Activated CD4-positive, alpha-beta T cell treated with anti-CD3 and anti-CD28 coated beads, Interleukin-2, amount 10 ng/mL, durations not matched to agents 7 days and 5 days (primary cell): ENCODE results near the gene PPM1L. TPM values are rescaled to one million over a fixed set of nuclear protein-coding genes. Genes with fewer than 3 reads are reported as not detected.
A peak's percentile ranks its signal among the peaks of the same experiment; 100 is the strongest.
"Not testable (repeated sequence)": the region's sequence is repeated elsewhere in the genome, so short reads cannot be mapped to it uniquely, and the experiment has no call there.

ENCODE experiments used
- CTCF ChIA-PET: fragments of 350-600 bp; sonication (Branson Sonifier 250); formaldehyde crosslinking; loops from one replicate; lab custom pipeline; 2021; ENCODE audit warnings: antibody characterized with exemption; lab: Charles Lee
- POLR2A ChIA-PET: fragments of 350-600 bp; sonication (Branson Sonifier 250); formaldehyde crosslinking; loops from one replicate; lab custom pipeline; 2021; ENCODE audit warnings: antibody characterized with exemption; lab: Charles Lee
- DNase-seq: peaks from one replicate; pipeline ENCODE4 v3.0.0-alpha.2; 2020
- H3K27ac Mint-ChIP-seq: one replicate; pipeline ENCODE4 v1.8.0; 2021; ENCODE audit warnings: mild to moderate bottlenecking, moderate library complexity, mixed read lengths
- H3K27me3 Mint-ChIP-seq: one replicate; pipeline ENCODE4 v1.8.0; 2021; ENCODE audit warnings: mixed read lengths
- H3K36me3 Mint-ChIP-seq: one replicate; pipeline ENCODE4 v1.8.0; 2021; ENCODE audit warnings: low read depth, mixed read lengths
- H3K4me1 Mint-ChIP-seq: one replicate; pipeline ENCODE4 v1.8.0; 2021; ENCODE audit warnings: mixed read lengths
- H3K4me3 Mint-ChIP-seq: one replicate; pipeline ENCODE4 v1.8.0; 2021; ENCODE audit warnings: mild to moderate bottlenecking, moderate library complexity, mixed read lengths
- H3K9me3 Mint-ChIP-seq: one replicate; pipeline ENCODE4 v1.8.0; 2021; ENCODE audit warnings: mixed read lengths
- total RNA-seq, 2 experiments: library from RNA; stranded (reverse); gene quantifications; one replicate each; pipeline ENCODE4 v1.2.3, GENCODE V29; 2021

Gene PPM1L
- total RNA-seq, 2 experiments from 2014 or later: 5.4 to 5.8 TPM

DNA sequence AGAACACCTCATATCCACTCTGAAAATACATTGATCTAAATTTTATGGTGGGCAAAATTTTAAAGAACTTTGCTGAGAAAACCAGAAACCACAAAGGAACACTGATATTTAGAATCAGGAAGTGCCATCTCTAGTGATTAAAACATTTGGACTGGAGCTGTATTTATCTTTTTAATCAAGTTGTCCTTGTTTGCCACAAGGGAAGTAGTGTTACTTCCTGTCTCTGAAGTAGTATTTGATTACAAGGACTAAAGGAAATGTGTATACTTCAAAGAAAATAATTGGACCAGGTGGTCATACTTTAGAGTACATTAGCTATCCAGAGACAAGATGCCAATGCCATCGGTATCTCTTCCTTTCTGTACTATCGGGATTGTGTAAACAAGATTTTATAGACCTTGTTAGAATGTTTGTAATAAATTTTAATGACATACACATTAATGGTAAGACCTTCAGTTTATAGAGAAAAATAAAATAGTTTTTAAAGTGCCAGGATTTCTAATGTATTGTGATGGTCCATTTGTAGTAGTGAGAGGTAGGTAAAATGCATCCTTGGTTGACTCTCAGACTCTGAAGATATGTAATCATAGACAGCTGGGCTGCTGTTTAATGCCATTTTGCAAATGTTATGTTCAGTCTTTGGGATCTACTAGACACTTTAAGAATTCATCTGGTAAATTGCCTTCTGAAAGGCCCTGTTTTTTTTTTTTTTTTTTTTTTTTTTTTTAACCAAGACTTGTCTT lies 217.2 kb downstream of the PPM1L start:
- ChIA-PET POLR2A (no interaction called here), CTCF (no interaction called here)
- no peaks in the 10 kb centered on the region for H3K36me3 Mint-ChIP-seq
- no peak overlapping the region for H3K27ac Mint-ChIP-seq
- peaks cover 6% of the 10 kb centered on the region for H3K4me1 Mint-ChIP-seq
- no peak overlapping the region for H3K4me3 Mint-ChIP-seq
- peaks cover 3% of the 10 kb centered on the region for H3K27me3 Mint-ChIP-seq
- no peak for DNase-seq
- no peaks in the 10 kb centered on the region for H3K9me3 Mint-ChIP-seq

DNA sequence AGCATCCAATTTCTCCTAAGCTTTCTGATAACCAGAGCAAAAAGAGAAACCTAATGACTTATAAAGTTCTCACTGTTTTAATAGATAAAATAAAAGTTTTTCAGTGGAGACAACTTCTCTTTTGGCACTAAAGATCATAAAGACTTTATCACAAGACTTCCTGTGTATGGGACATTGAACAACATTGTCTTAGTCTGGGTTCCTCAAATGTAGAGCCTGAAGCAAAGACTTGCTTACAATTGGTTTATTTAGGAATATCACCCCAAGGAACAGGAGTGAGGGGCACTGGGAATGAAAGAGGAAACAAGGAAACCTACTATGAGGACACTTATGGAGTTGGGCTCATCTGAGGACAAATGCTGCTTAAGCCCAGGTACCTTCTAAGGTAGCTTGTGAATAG lies 221.7 kb downstream of the PPM1L start:
- H3K27ac Mint-ChIP-seq: no peak overlapping the region
- peaks cover 7% of the 10 kb centered on the region for H3K9me3 Mint-ChIP-seq
- H3K4me1 Mint-ChIP-seq: peaks cover 22% of the 10 kb centered on the region
- POLR2A ChIA-PET: no interaction called here
- no peak for DNase-seq
- H3K4me3 Mint-ChIP-seq: no peak overlapping the region
- no peaks in the 10 kb centered on the region for H3K36me3 Mint-ChIP-seq
- CTCF ChIA-PET: no interaction called here
- peaks cover 3% of the 10 kb centered on the region for H3K27me3 Mint-ChIP-seq

DNA sequence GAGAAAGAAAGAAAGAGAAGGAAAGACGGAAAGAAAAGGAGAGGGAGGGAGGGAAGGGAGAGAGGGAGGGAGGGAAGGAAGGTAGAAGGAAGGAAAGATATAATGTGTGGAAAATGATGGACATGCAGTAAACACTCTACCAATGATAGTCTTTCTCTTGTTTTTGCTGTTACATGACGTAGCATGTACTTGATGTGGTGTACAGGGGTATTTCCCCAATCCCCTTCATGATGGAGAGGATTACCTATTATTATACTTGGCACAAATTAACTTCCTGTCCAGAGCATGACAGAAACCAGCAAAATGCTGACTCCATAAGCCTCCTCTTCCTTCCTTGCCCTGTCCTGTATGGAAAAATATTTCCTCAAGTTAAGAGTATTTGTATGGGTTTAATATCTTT lies 224.7 kb downstream of the PPM1L start:
- CTCF ChIA-PET: interaction anchor here (0.6 kb wide), 1 partner anchor 884 kb away, joined by 4 read pairs; no protein-coding TSS in a partner anchor
- POLR2A ChIA-PET: no interaction called here
- Mint-ChIP-seq H3K4me3 (no peak overlapping the region), H3K36me3 (no peaks in the 10 kb centered on the region), H3K27me3 (peaks cover 3% of the 10 kb centered on the region), H3K4me1 (peaks cover 17% of the 10 kb centered on the region), H3K27ac (no peak overlapping the region), H3K9me3 (peaks cover 11% of the 10 kb centered on the region)
- no peak for DNase-seq

DNA sequence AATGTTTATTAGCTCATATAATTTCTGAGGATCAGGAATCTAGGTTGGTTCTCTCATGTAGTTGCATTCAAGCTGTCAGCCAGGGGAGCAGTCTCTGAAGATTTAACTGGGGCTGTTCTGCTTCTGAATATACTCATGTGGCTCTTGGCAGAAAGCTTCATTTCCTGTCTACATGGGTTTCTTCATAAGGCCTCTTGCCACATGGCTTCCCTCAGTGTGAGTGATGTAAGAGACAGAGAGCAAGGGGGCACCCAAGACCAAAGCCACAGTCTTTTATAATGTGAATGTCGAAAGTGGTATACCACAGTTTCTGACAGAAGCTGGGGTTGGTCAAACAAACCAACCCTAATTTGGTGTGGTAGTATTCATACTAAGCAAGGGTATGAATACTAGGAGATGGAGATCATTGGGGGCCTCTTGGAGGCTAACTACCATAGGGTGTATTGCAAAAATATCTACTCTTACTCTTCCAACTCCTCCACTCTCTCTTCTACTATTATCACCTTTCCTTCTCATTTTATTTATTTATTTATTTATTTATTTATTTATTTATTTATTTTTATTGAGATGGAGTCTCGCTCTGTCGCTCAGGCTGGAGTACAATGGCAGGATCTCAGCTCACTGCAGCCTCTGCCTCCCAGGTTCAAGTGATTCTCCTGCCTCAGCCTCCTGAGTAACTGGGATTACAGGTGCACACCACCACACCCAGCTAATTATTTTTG lies 225.3 kb downstream of the PPM1L start:
- Mint-ChIP-seq H3K4me1 (peaks cover 17% of the 10 kb centered on the region), H3K27me3 (peaks cover 3% of the 10 kb centered on the region), H3K27ac (no peak overlapping the region), H3K36me3 (no peaks in the 10 kb centered on the region), H3K9me3 (peaks cover 11% of the 10 kb centered on the region), H3K4me3 (no peak overlapping the region)
- CTCF ChIA-PET: interaction anchor here (0.6 kb wide), 1 partner anchor 883 kb away, joined by 4 read pairs; no protein-coding TSS in a partner anchor
- POLR2A ChIA-PET: no interaction called here
- peak; percentile 23 for DNase-seq

DNA sequence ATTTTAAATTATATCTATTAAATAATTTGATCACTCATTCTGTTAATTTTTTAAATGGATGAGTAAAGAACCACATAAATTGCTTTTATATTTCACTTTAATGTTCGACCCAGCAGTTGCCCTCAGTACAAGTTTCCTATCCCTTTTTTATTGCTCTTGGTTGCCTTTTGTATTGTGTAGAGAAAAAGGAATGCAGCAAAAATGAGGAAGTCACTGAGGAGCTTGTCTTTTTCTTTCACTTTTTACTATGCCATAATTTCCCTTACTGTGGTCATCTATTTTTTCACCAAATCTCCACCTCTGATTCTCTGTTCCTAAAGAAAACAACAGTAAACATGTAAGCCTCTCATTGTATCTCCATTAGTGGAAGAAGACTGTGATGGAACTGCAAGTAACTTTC lies 226.5 kb downstream of the PPM1L start:
- CTCF ChIA-PET: interaction anchor here (1.4 kb wide), 1 partner anchor 14 kb away, joined by 3 read pairs; no protein-coding TSS in a partner anchor
- Mint-ChIP-seq H3K4me3 (no peak overlapping the region), H3K9me3 (peaks cover 11% of the 10 kb centered on the region), H3K36me3 (no peaks in the 10 kb centered on the region), H3K4me1 (peaks cover 17% of the 10 kb centered on the region), H3K27me3 (no peaks in the 10 kb centered on the region), H3K27ac (no peak overlapping the region)
- DNase-seq: no peak
- POLR2A ChIA-PET: no interaction called here

DNA sequence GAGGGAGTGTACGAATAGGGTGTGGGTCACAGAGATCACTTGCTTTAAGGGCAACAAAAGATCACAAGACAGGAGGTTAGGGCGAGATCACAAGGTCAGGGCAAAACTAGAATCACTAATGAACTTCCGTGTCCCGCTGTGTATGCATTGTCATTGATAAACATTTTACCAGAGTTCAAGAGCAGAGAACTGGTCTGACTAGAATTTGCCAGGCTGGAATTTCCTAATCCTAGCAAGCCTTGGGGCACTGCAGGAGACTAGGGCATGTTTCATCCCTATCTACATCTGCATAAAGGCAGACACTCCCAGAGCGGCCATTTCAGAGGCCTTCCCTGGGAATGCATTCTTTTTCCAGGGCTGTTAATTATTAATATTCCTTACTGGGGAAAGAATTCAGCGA lies 227.9 kb downstream of the PPM1L start:
- Mint-ChIP-seq H3K4me1 (peaks cover 17% of the 10 kb centered on the region), H3K9me3 (peaks cover 11% of the 10 kb centered on the region)
- H3K27me3 Mint-ChIP-seq, H3K27ac Mint-ChIP-seq, H3K4me3 Mint-ChIP-seq, POLR2A ChIA-PET, H3K36me3 Mint-ChIP-seq, CTCF ChIA-PET, DNase-seq: not testable (repeated sequence)

DNA sequence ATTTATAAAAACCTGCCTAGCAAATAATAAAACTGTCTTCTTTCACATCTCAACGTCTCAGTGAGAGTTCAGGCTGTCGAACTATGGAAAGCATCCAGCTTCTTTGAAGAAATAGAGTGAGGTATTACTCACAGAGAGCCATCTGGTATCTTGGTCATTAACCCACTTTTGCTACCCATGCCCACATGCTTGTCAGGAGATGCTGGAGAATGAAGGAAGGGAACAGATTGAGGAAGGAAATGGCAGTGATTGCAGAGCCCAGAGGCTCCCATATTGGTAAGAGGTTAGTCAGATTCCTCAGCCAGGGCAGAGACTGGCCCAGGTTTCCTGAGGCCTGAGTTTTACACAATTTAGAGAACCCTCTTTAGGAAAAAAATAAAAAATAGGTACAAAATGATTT lies 230.0 kb downstream of the PPM1L start:
- no peak for DNase-seq
- Mint-ChIP-seq H3K4me1 (peaks cover 8% of the 10 kb centered on the region), H3K4me3 (no peak overlapping the region), H3K27ac (no peak overlapping the region), H3K9me3 (peaks cover 8% of the 10 kb centered on the region), H3K36me3 (no peaks in the 10 kb centered on the region), H3K27me3 (no peaks in the 10 kb centered on the region)
- CTCF ChIA-PET: no interaction called here
- POLR2A ChIA-PET: no interaction called here

DNA sequence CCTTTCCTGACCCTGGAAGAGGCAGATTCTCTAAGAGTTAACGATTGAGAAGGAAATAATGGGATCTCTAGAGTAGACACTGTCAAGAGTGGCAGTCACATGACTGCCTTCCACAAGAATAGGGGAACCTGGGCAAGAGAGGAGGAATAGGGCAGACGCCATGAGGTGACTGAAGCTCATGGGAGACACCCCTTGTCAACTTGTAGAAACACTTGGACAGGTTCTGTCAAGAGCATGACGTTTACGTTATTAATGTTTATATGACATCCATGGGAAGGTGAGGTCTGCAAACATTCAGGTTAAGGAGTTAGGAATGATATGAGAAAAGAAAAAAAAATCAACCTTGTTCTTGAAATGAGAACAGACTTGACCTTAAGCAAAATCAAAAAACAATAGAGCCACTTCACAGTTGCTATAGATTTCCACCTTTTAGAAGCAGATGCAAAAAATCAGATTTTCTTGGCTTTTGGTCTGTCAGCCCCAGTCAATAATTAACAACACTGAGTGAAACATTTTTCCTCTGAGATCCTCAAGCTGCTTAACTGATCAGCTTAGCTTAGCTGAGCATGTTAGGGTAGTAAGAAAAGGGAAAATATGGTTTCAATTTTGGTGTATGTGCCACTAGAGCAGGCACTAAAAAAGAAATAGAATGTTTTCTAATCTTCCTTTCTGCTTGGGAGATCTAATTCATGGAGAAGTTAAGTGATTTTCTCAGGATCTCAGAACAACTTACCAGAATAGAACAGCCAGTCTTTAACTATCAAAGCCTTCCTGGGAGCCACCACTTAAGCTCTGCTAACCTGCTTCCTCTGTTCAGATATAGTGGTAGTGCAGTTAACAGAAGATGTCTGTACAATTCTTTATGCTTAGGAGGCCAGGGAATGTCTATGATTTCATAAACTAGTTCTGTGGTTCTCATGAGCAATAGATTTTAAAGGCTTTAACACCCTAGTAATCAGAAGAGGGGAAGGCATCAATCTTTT lies 232.2 kb downstream of the PPM1L start:
- H3K36me3 Mint-ChIP-seq: no peaks in the 10 kb centered on the region
- no peak for DNase-seq
- no peak overlapping the region for H3K27ac Mint-ChIP-seq
- H3K27me3 Mint-ChIP-seq: no peaks in the 10 kb centered on the region
- ChIA-PET POLR2A (no interaction called here), CTCF (no interaction called here)
- H3K4me3 Mint-ChIP-seq: no peak overlapping the region
- H3K4me1 Mint-ChIP-seq: no peaks in the 10 kb centered on the region
- peaks cover 4% of the 10 kb centered on the region for H3K9me3 Mint-ChIP-seq

DNA sequence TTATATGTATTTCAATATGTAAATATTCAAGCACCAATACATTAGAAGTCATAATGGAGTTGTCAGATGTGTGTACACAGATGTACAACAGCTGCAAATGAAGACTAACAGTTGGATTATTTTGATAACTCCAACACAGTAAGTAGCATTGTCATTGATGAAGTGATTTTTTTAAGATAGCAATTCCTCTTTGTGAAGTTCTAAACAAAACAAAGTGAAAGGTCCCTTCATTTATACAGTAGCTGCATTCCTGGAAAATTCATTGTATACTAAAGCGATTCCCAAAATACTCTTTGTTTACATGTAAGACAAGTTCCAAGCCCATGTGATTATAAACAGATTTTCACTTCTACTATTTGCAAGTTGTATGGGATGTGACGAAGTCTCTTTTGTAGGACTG lies 234.4 kb downstream of the PPM1L start:
- POLR2A ChIA-PET: no interaction called here
- Mint-ChIP-seq H3K27ac (no peak overlapping the region), H3K9me3 (no peaks in the 10 kb centered on the region), H3K27me3 (no peaks in the 10 kb centered on the region), H3K36me3 (no peaks in the 10 kb centered on the region), H3K4me3 (no peak overlapping the region), H3K4me1 (no peaks in the 10 kb centered on the region)
- CTCF ChIA-PET: no interaction called here
- no peak for DNase-seq

DNA sequence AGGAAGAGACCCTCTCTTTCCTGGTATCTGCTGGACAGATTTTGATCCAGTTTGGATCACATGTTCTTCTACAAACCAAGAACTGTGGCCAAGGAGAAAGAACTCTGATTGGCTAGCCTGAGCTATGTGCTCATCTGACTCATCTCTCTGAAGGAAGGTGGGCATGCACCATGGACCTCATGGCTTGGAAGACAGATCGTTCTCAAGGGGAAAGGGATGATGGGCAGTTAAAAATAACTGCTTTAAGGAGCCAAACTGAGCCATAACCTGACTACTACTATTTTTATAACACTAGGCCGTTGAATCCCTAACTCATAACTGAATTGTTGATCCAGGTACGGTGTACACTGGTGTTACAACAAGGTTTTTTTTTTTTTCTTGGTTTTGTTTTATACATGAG lies 236.7 kb downstream of the PPM1L start:
- POLR2A ChIA-PET: no interaction called here
- Mint-ChIP-seq H3K27me3 (no peaks in the 10 kb centered on the region), H3K4me1 (no peaks in the 10 kb centered on the region), H3K4me3 (no peak overlapping the region), H3K36me3 (no peaks in the 10 kb centered on the region), H3K9me3 (no peaks in the 10 kb centered on the region), H3K27ac (no peak overlapping the region)
- CTCF ChIA-PET: no interaction called here
- no peak for DNase-seq

DNA sequence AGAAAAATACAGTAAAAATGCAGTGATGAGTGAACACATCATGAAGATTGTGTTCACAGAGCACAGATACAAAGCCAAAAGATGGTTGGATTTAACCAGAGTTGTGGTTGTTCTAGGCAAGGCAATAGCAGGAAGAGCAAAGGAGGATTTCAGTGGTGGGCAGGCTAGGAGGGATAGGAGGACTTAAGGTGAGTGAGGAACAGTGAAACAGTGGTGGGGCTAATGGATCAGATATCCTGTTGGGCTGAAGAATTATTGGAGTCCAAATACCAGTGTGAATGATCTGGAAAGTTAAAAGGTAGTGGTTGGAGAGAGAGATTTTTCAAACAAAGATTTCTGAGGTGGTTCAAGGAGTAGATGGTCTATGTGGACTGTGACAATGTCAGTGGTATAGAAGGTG lies 240.8 kb downstream of the PPM1L start:
- Mint-ChIP-seq H3K4me1 (peaks cover 5% of the 10 kb centered on the region), H3K27ac (no peak overlapping the region), H3K9me3 (no peaks in the 10 kb centered on the region), H3K36me3 (no peaks in the 10 kb centered on the region), H3K4me3 (no peak overlapping the region), H3K27me3 (no peaks in the 10 kb centered on the region)
- DNase-seq: no peak
- ChIA-PET POLR2A (no interaction called here), CTCF (no interaction called here)

DNA sequence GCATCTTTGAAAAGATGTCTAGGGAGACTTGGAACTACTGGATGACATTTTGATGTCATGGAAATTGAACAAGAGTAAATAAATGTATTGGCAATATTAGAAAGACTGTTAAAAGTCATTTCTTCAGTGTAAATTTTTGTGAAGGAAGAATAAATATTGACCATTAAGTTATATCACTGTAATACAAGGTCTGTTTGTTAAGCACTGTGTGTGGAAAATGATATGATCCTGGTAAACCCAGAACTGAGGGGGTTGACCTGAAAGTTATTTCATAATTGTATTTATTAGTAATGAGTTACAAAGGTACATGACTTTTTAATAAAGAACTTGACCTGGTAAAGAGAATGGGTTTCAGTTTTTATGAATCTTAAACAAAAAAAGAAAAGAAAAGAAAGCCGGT lies 242.6 kb downstream of the PPM1L start:
- H3K36me3 Mint-ChIP-seq: no peaks in the 10 kb centered on the region
- no peak for DNase-seq
- H3K27ac Mint-ChIP-seq: no peak overlapping the region
- ChIA-PET CTCF (no interaction called here), POLR2A (no interaction called here)
- H3K4me1 Mint-ChIP-seq: peaks cover 5% of the 10 kb centered on the region
- no peaks in the 10 kb centered on the region for H3K9me3 Mint-ChIP-seq
- no peaks in the 10 kb centered on the region for H3K27me3 Mint-ChIP-seq
- H3K4me3 Mint-ChIP-seq: no peak overlapping the region
